Tibial nerve (tissue), 4 donors: ENCODE measurements around the gene MARVELD2. TPM values are rescaled to one million over a fixed set of nuclear protein-coding genes. Genes with fewer than 3 reads are reported as not detected.

ENCODE experiments used
- DNase-seq, 2 donors: peaks; one replicate each; pipeline ENCODE4 v3.0.0-alpha.2; 2019; ENCODE audit warnings: low spot score in 2 of 2
- H3K27ac ChIP-seq, 4 donors: fragments of 200-600 bp; sonication (generic) in 3 of 4; one replicate each; pipeline ENCODE4 v1.5.1; 2017 to 2019; ENCODE audit warnings: mild to moderate bottlenecking in 1 of 4
- H3K27me3 ChIP-seq, 2 donors: fragments of 200-600 bp; sonication (generic) in 1 of 2; one replicate each; pipeline versions ENCODE4 v1.5.1 to v1.6.0; 2017 to 2019
- H3K36me3 ChIP-seq, 3 donors: fragments of 200-600 bp; sonication (generic); one replicate each; pipeline ENCODE4 v1.5.1; 2018 to 2019
- H3K4me1 ChIP-seq, 4 donors: fragments of 200-600 bp; sonication (generic) in 3 of 4; one replicate each; pipeline ENCODE4 v1.5.1; 2017 to 2019
- H3K4me3 ChIP-seq, 4 donors: fragments of 200-600 bp; sonication (generic) in 3 of 4; one replicate each; pipeline ENCODE4 v1.5.1; 2017 to 2019; ENCODE audit warnings: mild to moderate bottlenecking in 1 of 4, moderate library complexity in 1 of 4
- H3K9me3 ChIP-seq, 4 donors: fragments of 200-600 bp; sonication (generic) in 3 of 4; one replicate each; pipeline ENCODE4 v1.5.1; 2017 to 2019
- EP300 ChIP-seq, 2 donors: sonication (generic); formaldehyde crosslinking; IDR thresholded peaks; one replicate each; pipeline ENCODE4 v1.6.1; 2017; ENCODE audit warnings: antibody characterized with exemption in 2 of 2, mild to moderate bottlenecking in 1 of 2
- POLR2A ChIP-seq, 2 donors: fragments of 450-650 bp; IDR thresholded peaks; one replicate each; pipeline ENCODE4 v1.6.1; 2017; ENCODE audit warnings: antibody characterized with exemption in 2 of 2, mild to moderate bottlenecking in 2 of 2, moderate library complexity in 2 of 2
- WGBS, 2 donors: methylation state at CpG; one replicate each; pipeline ENCODE4 v1.1.5; 2018; 5-methylcytosine and 5-hydroxymethylcytosine counted together
- small RNA-seq: library from RNA; depleted of rRNA; stranded (forward); fragments of <200 nt; gene quantifications from one replicate; pipeline ENCODE3, GENCODE V24; 2016
- total RNA-seq, 4 donors: library from RNA; depleted of rRNA; stranded (reverse); fragments of >200 nt; gene quantifications; one replicate each; pipeline ENCODE4 v1.1.0, GENCODE V29; 2016
- TF ChIP-seq, protein P1 (sequence below), 5 experiments: fragments of 200-600 bp in 3 of 5; fragments of 450-650 bp in 2 of 5; sonication (generic) in 3 of 5; IDR thresholded peaks; one replicate each; pipeline ENCODE4 v1.5.1; 2016 to 2019; ENCODE audit warnings: antibody characterized with exemption in 5 of 5, mild to moderate bottlenecking in 3 of 5, moderate library complexity in 2 of 5

MARVELD2 gene
- total RNA-seq, 4 donors from 2014 or later: 0.59 to 1.3 (median 1.0) TPM

- TF ChIP-seq POLR2A (IDR thresholded peaks at IDR 0.05) (no peak), EP300 (IDR thresholded peaks at IDR 0.05) (no peak)
- TF ChIP-seq, protein P1, sequence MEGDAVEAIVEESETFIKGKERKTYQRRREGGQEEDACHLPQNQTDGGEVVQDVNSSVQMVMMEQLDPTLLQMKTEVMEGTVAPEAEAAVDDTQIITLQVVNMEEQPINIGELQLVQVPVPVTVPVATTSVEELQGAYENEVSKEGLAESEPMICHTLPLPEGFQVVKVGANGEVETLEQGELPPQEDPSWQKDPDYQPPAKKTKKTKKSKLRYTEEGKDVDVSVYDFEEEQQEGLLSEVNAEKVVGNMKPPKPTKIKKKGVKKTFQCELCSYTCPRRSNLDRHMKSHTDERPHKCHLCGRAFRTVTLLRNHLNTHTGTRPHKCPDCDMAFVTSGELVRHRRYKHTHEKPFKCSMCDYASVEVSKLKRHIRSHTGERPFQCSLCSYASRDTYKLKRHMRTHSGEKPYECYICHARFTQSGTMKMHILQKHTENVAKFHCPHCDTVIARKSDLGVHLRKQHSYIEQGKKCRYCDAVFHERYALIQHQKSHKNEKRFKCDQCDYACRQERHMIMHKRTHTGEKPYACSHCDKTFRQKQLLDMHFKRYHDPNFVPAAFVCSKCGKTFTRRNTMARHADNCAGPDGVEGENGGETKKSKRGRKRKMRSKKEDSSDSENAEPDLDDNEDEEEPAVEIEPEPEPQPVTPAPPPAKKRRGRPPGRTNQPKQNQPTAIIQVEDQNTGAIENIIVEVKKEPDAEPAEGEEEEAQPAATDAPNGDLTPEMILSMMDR (IDR thresholded peaks at IDR 0.05): no peak
- Histone ChIP-seq H3K9me3 (no peaks in the 10 kb centered on the region), H3K36me3 (no peaks in the 10 kb centered on the region), H3K4me3 (peak within 1 kb of the TSS; percentile 40 to 64 (median 56)), H3K4me1 (peaks cover 0 to 29% (median 10%) of the 10 kb centered on the region in 4 donors), H3K27me3 (peaks cover 0 to 43% of the 10 kb centered on the region in 2 donors), H3K27ac (peak within 1 kb of the TSS in 2 of 4 donors; percentile 65 to 73)
- no peak for DNase-seq
- whole genome bisulfite sequencing, 2 donors: 0 to 1% methylated on average over 43 to 46 of the region's 56 CpGs
These were observed 77.5 kb downstream of the MARVELD2 start, which contains the start of gene OCLN for GRCh38 chr5:69492391-69492922. OCLN (plus strand) TSS chr5:69492790; CDS start chr5:69504245, 11,455 bp downstream.

GRCh38 chr5:69492923-69493395 lies 78.0 kb downstream of the MARVELD2 start:
- peak overlapping the region in 2 of 4 donors; percentile 65 to 73 for H3K27ac ChIP-seq
- H3K4me1 ChIP-seq: peaks cover 0 to 29% (median 10%) of the 10 kb centered on the region in 4 donors
- DNase-seq: no peak
- H3K27me3 ChIP-seq: peaks cover 0 to 43% of the 10 kb centered on the region in 2 donors
- H3K9me3 ChIP-seq: no peaks in the 10 kb centered on the region
- WGBS, 2 donors: 0 to 1% methylated on average over 23 to 42 of the region's 42 CpGs
- TF ChIP-seq, protein P1 (IDR thresholded peaks at IDR 0.05): no peak
- TF ChIP-seq EP300 (IDR thresholded peaks at IDR 0.05): no peak
- TF ChIP-seq POLR2A (IDR thresholded peaks at IDR 0.05): no peak
- no peaks in the 10 kb centered on the region for H3K36me3 ChIP-seq
- H3K4me3 ChIP-seq: peak overlapping the region; percentile 40 to 64 (median 56)

- no peaks in the 10 kb centered on the region for H3K36me3 ChIP-seq
- H3K9me3 ChIP-seq: no peaks in the 10 kb centered on the region
- WGBS, 2 donors: 3% methylated on average over 35 to 46 of the region's 62 CpGs
- H3K27ac ChIP-seq: peak overlapping the region in 2 of 4 donors; percentile 65 to 73
- peaks cover 0 to 43% of the 10 kb centered on the region in 2 donors for H3K27me3 ChIP-seq
- no peak for DNase-seq
- no peak for TF ChIP-seq EP300 (IDR thresholded peaks at IDR 0.05)
- TF ChIP-seq, protein P1 (IDR thresholded peaks at IDR 0.05): no peak
- no peak for TF ChIP-seq POLR2A (IDR thresholded peaks at IDR 0.05)
- H3K4me1 ChIP-seq: peaks cover 0 to 29% (median 10%) of the 10 kb centered on the region in 4 donors
- peak overlapping the region; percentile 40 to 64 (median 56) for H3K4me3 ChIP-seq
These were observed 78.6 kb downstream of the MARVELD2 start for GRCh38 chr5:69493396-69494133.

Small RNA genes lying within 50 kb of the gene (small RNA-seq; reads per million reads assigned to genes)
- not detected for gene RN7SL616P
- not detected for gene RPS27P14

Other genes starting within 250 kb of the MARVELD2 start
- gene CCNB1, start 248.0 kb upstream of the MARVELD2 start, total RNA-seq: 10 to 100 TPM in 1 of 4 donors, 1 to 10 TPM in 3; 4.4 to 26.7 (median 6.5) TPM
- 1 to 10 TPM; 1.3 to 6.3 (median 4.1) TPM for gene CENPH, start 225.5 kb upstream of the MARVELD2 start, total RNA-seq
- 10 to 100 TPM in 2 of 4 donors, 1 to 10 TPM in 2; 5.2 to 13.8 (median 11.2) TPM for gene CDK7, start 180.2 kb upstream of the MARVELD2 start, total RNA-seq
- gene CCDC125, start 82.3 kb upstream of the MARVELD2 start, total RNA-seq: 10 to 100 TPM in 2 of 4 donors, 1 to 10 TPM in 2; 5.7 to 10.3 (median 8.3) TPM
- gene AK6, start 45.6 kb upstream of the MARVELD2 start, total RNA-seq: 10 to 100 TPM in 2 of 4 donors, 1 to 10 TPM in 2; 8.4 to 40.8 (median 15.3) TPM
- 10 to 100 TPM; 17.7 to 40.9 (median 29.8) TPM for gene TAF9, start 45.6 kb upstream of the MARVELD2 start, total RNA-seq
- gene RAD17, start 45.3 kb upstream of the MARVELD2 start, total RNA-seq: 10 to 100 TPM; 11.4 to 27.8 (median 19.0) TPM
- gene OCLN, start 77.7 kb downstream of the MARVELD2 start, total RNA-seq: 10 to 100 TPM in 2 of 4 donors, 1 to 10 TPM in 2; 8.1 to 13.8 (median 9.2) TPM
- gene GTF2H2C, start 145.1 kb downstream of the MARVELD2 start, total RNA-seq: 10 to 100 TPM; 10.8 to 20.3 (median 19.2) TPM